ENCODE data around the gene PDE6G.

PDE6G gene
- 0 to 1.9 (median 0.91) reads per million in 4 experiments for total RNA-seq

- DNase-seq: no peak
These were observed at the start of gene PDE6G for GRCh38 chr17:81656118-81656743. Gene PDE6G (minus strand): TSS chr17:81656542. CDS start chr17:81653305, 3,237 bp downstream.

GRCh38 chr17:81705518-81706231 lies 49.3 kb upstream of the PDE6G start:
- no peak for DNase-seq

GRCh38 chr17:81703747-81704654 lies 47.7 kb upstream of the PDE6G start:
- no peak for DNase-seq

- DNase-seq: peak; percentile 80
These were observed 46.8 kb upstream of the PDE6G start, which contains the start of gene MRPL12 for GRCh38 chr17:81702934-81703746. Gene MRPL12 (plus strand): TSS chr17:81703367. CDS start chr17:81703502, 135 bp downstream.

- DNase-seq: no peak
These were observed 45.1 kb upstream of the PDE6G start for GRCh38 chr17:81701288-81702071.

- DNase-seq: no peak
These were observed 44.3 kb upstream of the PDE6G start for GRCh38 chr17:81700353-81701287.

GRCh38 chr17:81697261-81698044 lies 41.1 kb upstream of the PDE6G start:
- DNase-seq: no peak

GRCh38 chr17:81696218-81696941 lies 40.0 kb upstream of the PDE6G start:
- DNase-seq: no peak

GRCh38 chr17:81695801-81696200 lies 39.5 kb upstream of the PDE6G start:
- no peak for DNase-seq

GRCh38 chr17:81695211-81695610 lies 38.9 kb upstream of the PDE6G start:
- no peak for DNase-seq

GRCh38 chr17:81694810-81695209 lies 38.5 kb upstream of the PDE6G start:
- no peak for DNase-seq

GRCh38 chr17:81693509-81694210 lies 37.3 kb upstream of the PDE6G start:
- DNase-seq: no peak

- no peak for DNase-seq
These were observed 35.3 kb upstream of the PDE6G start for GRCh38 chr17:81691608-81692007.

GRCh38 chr17:81691196-81691595 lies 34.9 kb upstream of the PDE6G start:
- DNase-seq: no peak

GRCh38 chr17:81690549-81690948 lies 34.2 kb upstream of the PDE6G start:
- no peak for DNase-seq

- DNase-seq: no peak
These were observed 33.7 kb upstream of the PDE6G start for GRCh38 chr17:81690066-81690465.

GRCh38 chr17:81688616-81689015 lies 32.3 kb upstream of the PDE6G start:
- DNase-seq: no peak

Measured in effector CD8-positive, alpha-beta T cell (primary cell).